Neural cell (in vitro differentiated cells): ENCODE data around the gene SLC4A5. TPM values are rescaled to one million over a fixed set of nuclear protein-coding genes. Genes with fewer than 3 reads are reported as not detected.

Experiments used
- H2AFZ ChIP-seq: fragments of 200-600, 300-800 bp; sonication (generic), shearing (Covaris generic); 2 replicates; pipeline ENCODE4 v1.6.0; 2014; ENCODE audit warnings: low read depth, mild to moderate bottlenecking, antibody characterized with exemption, low read length, moderate library complexity
- H3F3A ChIP-seq: fragments of 200-600 bp; shearing (Covaris generic); 2 replicates; pipeline ENCODE4 v1.6.1; 2016; ENCODE audit warnings: mild to moderate bottlenecking, moderate library complexity, mixed read lengths, antibody characterized with exemption, low read length; ENCODE audit not compliant: insufficient read depth, poor library complexity, severe bottlenecking
- H3K27ac ChIP-seq: fragments of 200-600, 300-800 bp; sonication (generic), shearing (Covaris generic); 2 replicates; pipeline ENCODE4 v1.5.1; 2014; ENCODE audit warnings: mild to moderate bottlenecking, low read length, moderate library complexity
- H3K27me3 ChIP-seq: fragments of 300-800, 200-600 bp; sonication (generic), shearing (Covaris generic); 2 replicates; pipeline ENCODE4 v1.6.0; 2014; ENCODE audit warnings: mild to moderate bottlenecking, low read depth, low read length, moderate library complexity; ENCODE audit not compliant: insufficient read depth
- H3K36me3 ChIP-seq: fragments of 300-800, 200-600 bp; sonication (generic), shearing (Covaris generic); 2 replicates; pipeline ENCODE4 v1.5.1; 2014; ENCODE audit warnings: mild to moderate bottlenecking, antibody characterized with exemption, low read length, moderate library complexity; ENCODE audit not compliant: insufficient read depth
- H3K4me2 ChIP-seq: fragments of 300-800, 200-600 bp; sonication (generic), shearing (Covaris generic); 2 replicates; pipeline ENCODE4 v1.6.0; 2014; ENCODE audit warnings: mild to moderate bottlenecking, low read length
- H3K4me3 ChIP-seq: fragments of 300-800, 200-600 bp; sonication (generic), shearing (Covaris generic); 2 replicates; pipeline ENCODE4 v1.5.1; 2014; ENCODE audit warnings: mild to moderate bottlenecking, low read length, moderate library complexity
- H3K79me2 ChIP-seq: fragments of 200-600 bp; shearing (Covaris generic); replicated peaks from 2 replicates; pipeline ENCODE4 v1.6.0; 2014; ENCODE audit warnings: mild to moderate bottlenecking, low read length, moderate library complexity; ENCODE audit not compliant: insufficient read depth
- H3K9ac ChIP-seq: fragments of 300-800, 200-600 bp; sonication (generic), shearing (Covaris generic); 2 replicates; pipeline ENCODE4 v1.6.1; 2016; ENCODE audit warnings: mild to moderate bottlenecking, low read length, mixed read lengths
- H3K9me2 ChIP-seq: fragments of 200-600 bp; shearing (Covaris generic); 2 replicates; pipeline ENCODE4 v1.6.1; 2016; ENCODE audit warnings: mild to moderate bottlenecking, low read length, mixed read lengths; ENCODE audit not compliant: insufficient read depth
- H3K9me3 ChIP-seq: fragments of 200-600, 300-800 bp; sonication (generic), shearing (Covaris generic); 2 replicates; pipeline ENCODE4 v1.6.1; 2016; ENCODE audit warnings: mild to moderate bottlenecking, mixed run types, low read length, moderate library complexity, mixed read lengths
- H4K20me1 ChIP-seq: fragments of 200-600 bp; shearing (Covaris generic); 2 replicates; pipeline ENCODE4 v1.6.1; 2016; ENCODE audit warnings: mild to moderate bottlenecking, mixed run types; ENCODE audit not compliant: insufficient read depth
- CTCF ChIP-seq: fragments of 450-650 bp; IDR thresholded peaks from 2 replicates; pipeline ENCODE4 v1.5.1; 2014; ENCODE audit warnings: antibody characterized with exemption, mild to moderate bottlenecking, moderate library complexity; ENCODE audit not compliant: poor library complexity, severe bottlenecking
- EP300 ChIP-seq: fragments of 450-650 bp; conservative IDR thresholded peaks from 2 replicates; pipeline ENCODE4 v1.6.1; 2014; ENCODE audit warnings: antibody characterized with exemption, mild to moderate bottlenecking, moderate library complexity; ENCODE audit not compliant: poor library complexity, severe bottlenecking
- EZH2 ChIP-seq: fragments of 200-600, 300-800 bp; shearing (Covaris generic), sonication (generic); IDR thresholded peaks from 2 replicates; pipeline ENCODE4 v1.6.1; 2014; ENCODE audit warnings: antibody characterized with exemption, low read length, borderline replicate concordance, mild to moderate bottlenecking; ENCODE audit not compliant: insufficient read depth, poor library complexity, severe bottlenecking
- MXI1 ChIP-seq: fragments of 450-650 bp; conservative IDR thresholded peaks from 2 replicates; pipeline ENCODE4 v1.6.1; 2014; ENCODE audit warnings: antibody characterized with exemption, mild to moderate bottlenecking; ENCODE audit not compliant: poor library complexity, severe bottlenecking
- POLR2AphosphoS5 ChIP-seq: IDR thresholded peaks from 2 replicates; pipeline ENCODE4 v1.6.1; 2012
- RAD21 ChIP-seq: fragments of 450-650 bp; conservative IDR thresholded peaks from 2 replicates; pipeline ENCODE4 v1.6.1; 2014; ENCODE audit warnings: antibody characterized with exemption, mild to moderate bottlenecking, moderate library complexity
- REST ChIP-seq: IDR thresholded peaks from 2 replicates; pipeline ENCODE4 v1.6.1; 2012; ENCODE audit warnings: borderline replicate concordance
- SMC3 ChIP-seq: fragments of 450-650 bp; conservative IDR thresholded peaks from 2 replicates; pipeline ENCODE4 v1.6.1; 2014; ENCODE audit warnings: antibody characterized with exemption, mild to moderate bottlenecking, moderate library complexity; ENCODE audit not compliant: poor library complexity
- TAF1 ChIP-seq: IDR thresholded peaks from 2 replicates; pipeline ENCODE4 v1.6.1; 2012; ENCODE audit warnings: low read depth
- polyA plus RNA-seq: library from polyadenylated mRNA; depleted of rRNA; stranded (reverse); fragments of >200 nt; gene quantifications from 2 replicates; pipeline ENCODE4 v1.2.3, GENCODE V29; 2014

The SLC4A5 gene
- polyA plus RNA-seq, 1 donor from 2014 or later = 3.9 TPM

- Histone ChIP-seq H3K9ac (no peak overlapping the region), H3K27ac (no peak overlapping the region), H3K36me3 (peaks cover 24% of the 10 kb centered on the region)
Measured at GRCh38 chr2:74368499-74368898, 25.3 kb upstream of the SLC4A5 start.

GRCh38 chr2:74367789-74368188 is 24.6 kb upstream of the SLC4A5 start:
- Histone ChIP-seq H3K36me3 (peaks cover 25% of the 10 kb centered on the region), H2AFZ (no peak overlapping the region), H3K79me2 (peaks cover 11% of the 10 kb centered on the region), H3K4me3 (no peak overlapping the region), H4K20me1 (peaks cover 7% of the 10 kb centered on the region), H3K9me3 (no peaks in the 10 kb centered on the region), H3K4me2 (no peak overlapping the region), H3K9ac (no peak overlapping the region), H3K27me3 (no peaks in the 10 kb centered on the region), H3F3A (no peaks in the 10 kb centered on the region), H3K27ac (no peak overlapping the region), H3K9me2 (no peaks in the 10 kb centered on the region)
- TF ChIP-seq POLR2AphosphoS5 = no peak
- no peak for TF ChIP-seq EZH2
- no peak for TF ChIP-seq EP300
- TF ChIP-seq SMC3 = no peak

More at GRCh38 chr2:74368499-74368898, 25.3 kb upstream of the SLC4A5 start:
- no peak for TF ChIP-seq EZH2
- TF ChIP-seq SMC3 = no peak
- TF ChIP-seq RAD21 = no peak
- TF ChIP-seq CTCF = no peak
- no peak for TF ChIP-seq TAF1
- no peak for TF ChIP-seq MXI1
- Histone ChIP-seq H2AFZ (no peak overlapping the region), H4K20me1 (peaks cover 7% of the 10 kb centered on the region), H3K79me2 (peaks cover 18% of the 10 kb centered on the region), H3K4me3 (no peak overlapping the region), H3K9me2 (no peaks in the 10 kb centered on the region), H3F3A (no peaks in the 10 kb centered on the region), H3K9me3 (no peaks in the 10 kb centered on the region), H3K4me2 (no peak overlapping the region), H3K27me3 (no peaks in the 10 kb centered on the region)

- Histone ChIP-seq H3F3A (no peaks in the 10 kb centered on the region), H3K79me2 (no peaks in the 10 kb centered on the region), H3K9me3 (no peaks in the 10 kb centered on the region), H2AFZ (no peak overlapping the region), H3K4me2 (no peak overlapping the region), H3K36me3 (peaks cover 26% of the 10 kb centered on the region), H3K27me3 (no peaks in the 10 kb centered on the region), H3K4me3 (no peak overlapping the region), H3K9me2 (no peaks in the 10 kb centered on the region), H4K20me1 (peaks cover 3% of the 10 kb centered on the region), H3K27ac (no peak overlapping the region), H3K9ac (no peak overlapping the region)
- no peak for TF ChIP-seq RAD21
- no peak for TF ChIP-seq REST
- no peak for TF ChIP-seq EP300
- no peak for TF ChIP-seq EZH2
- no peak for TF ChIP-seq TAF1
- no peak for TF ChIP-seq SMC3
- TF ChIP-seq POLR2AphosphoS5 = no peak
- no peak for TF ChIP-seq MXI1
- TF ChIP-seq CTCF = no peak
Measured at GRCh38 chr2:74366036-74366435, 22.8 kb upstream of the SLC4A5 start.
